Stimulated activated CD4-positive, alpha-beta T cell treated with anti-CD3 and anti-CD28 coated beads, TNF-alpha, amount 100 ng/mL, for 4 hours (primary cell): ENCODE results near the gene FRMPD2.
A peak's percentile ranks its signal among the peaks of the same experiment; 100 is the strongest.

Experiments
- DNase-seq, 3 experiments: peaks; one replicate each; pipeline ENCODE4 v3.0.0-alpha.2; 2020; ENCODE audit warnings: low read depth in 3 of 3

Gene FRMPD2, protein sequence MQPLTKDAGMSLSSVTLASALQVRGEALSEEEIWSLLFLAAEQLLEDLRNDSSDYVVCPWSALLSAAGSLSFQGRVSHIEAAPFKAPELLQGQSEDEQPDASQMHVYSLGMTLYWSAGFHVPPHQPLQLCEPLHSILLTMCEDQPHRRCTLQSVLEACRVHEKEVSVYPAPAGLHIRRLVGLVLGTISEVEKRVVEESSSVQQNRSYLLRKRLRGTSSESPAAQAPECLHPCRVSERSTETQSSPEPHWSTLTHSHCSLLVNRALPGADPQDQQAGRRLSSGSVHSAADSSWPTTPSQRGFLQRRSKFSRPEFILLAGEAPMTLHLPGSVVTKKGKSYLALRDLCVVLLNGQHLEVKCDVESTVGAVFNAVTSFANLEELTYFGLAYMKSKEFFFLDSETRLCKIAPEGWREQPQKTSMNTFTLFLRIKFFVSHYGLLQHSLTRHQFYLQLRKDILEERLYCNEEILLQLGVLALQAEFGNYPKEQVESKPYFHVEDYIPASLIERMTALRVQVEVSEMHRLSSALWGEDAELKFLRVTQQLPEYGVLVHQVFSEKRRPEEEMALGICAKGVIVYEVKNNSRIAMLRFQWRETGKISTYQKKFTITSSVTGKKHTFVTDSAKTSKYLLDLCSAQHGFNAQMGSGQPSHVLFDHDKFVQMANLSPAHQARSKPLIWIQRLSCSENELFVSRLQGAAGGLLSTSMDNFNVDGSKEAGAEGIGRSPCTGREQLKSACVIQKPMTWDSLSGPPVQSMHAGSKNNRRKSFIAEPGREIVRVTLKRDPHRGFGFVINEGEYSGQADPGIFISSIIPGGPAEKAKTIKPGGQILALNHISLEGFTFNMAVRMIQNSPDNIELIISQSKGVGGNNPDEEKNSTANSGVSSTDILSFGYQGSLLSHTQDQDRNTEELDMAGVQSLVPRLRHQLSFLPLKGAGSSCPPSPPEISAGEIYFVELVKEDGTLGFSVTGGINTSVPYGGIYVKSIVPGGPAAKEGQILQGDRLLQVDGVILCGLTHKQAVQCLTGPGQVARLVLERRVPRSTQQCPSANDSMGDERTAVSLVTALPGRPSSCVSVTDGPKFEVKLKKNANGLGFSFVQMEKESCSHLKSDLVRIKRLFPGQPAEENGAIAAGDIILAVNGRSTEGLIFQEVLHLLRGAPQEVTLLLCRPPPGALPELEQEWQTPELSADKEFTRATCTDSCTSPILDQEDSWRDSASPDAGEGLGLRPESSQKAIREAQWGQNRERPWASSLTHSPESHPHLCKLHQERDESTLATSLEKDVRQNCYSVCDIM (N-terminal part only)

DNA sequence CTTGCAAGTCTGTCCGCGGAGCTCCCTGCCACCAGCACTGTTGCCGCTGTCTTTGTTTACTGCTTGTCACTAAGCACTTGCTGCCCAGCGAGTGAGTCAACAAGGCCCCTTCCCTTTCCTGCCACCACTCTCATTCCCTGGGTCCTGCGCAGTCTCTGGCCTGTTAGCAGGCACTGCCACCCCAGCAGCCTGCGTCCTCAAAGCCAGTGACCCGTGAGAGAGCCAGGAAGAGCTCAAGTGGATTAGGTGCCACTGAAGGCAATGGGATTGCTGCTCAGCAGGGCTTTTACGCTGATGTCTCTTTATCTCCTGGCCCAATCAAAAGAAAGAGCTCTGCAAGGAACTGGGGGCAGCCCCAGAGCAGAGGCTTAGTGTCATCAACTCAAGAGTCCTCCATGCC is at the start of gene FRMPD2:
FRMPD2 (minus strand) TSS at position 61 of the 400 bp plus-strand sequence. CDS start 129 bp downstream, outside the sequence.
- DNase-seq, result no peak

DNA sequence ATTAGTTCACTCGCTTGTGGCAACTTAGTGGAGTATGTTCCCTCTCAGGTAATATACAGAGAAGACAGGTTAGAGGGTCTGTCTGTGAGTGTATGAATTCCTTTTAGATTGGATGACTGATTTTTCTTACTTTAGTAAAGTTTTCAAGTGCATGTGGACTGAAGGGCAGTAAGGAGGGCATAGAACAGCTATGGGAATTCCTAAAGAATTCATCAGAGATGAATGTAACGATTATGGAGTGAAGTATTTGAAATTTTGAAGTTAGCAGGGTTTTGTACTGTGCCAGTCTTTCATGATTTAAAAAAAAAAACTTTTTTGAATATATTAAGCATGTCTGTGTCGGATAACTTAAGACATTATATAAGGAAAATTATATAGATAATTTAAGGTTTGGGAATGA is 47.5 kb upstream of the FRMPD2 start:
- no peak for DNase-seq

DNA sequence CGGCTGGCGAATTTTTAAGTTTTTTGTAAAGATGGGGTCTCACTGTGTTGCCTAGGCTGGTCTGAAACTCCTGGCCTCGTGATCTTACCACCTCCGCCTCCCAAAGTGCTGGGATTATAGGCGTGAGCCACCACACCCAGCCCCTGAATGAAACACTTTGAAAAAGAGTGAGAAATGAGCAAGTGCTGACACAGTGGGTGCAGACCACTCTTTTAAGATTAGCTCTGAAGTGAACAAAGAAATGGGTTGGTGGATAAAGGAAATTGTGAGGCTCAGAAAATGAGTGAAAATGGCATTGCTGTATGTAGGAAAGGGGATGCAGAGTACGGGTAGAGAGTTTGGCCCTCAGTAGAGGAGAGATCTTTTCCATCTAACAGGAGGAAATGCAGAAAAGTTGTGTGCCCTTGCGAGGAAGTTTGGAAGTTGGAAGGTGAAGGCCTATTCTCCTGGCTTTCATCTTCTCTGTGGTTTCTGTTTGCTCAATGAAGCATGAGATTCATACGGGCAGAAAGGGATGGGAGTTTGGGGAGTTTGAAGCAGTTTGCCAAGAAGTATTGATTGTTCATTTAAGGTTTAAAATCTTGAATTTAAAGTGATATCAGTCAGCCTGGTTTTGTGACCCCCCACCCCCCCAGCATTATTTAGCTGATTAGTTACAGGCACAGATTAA is 43.0 kb upstream of the FRMPD2 start:
- DNase-seq, result no peak

DNA sequence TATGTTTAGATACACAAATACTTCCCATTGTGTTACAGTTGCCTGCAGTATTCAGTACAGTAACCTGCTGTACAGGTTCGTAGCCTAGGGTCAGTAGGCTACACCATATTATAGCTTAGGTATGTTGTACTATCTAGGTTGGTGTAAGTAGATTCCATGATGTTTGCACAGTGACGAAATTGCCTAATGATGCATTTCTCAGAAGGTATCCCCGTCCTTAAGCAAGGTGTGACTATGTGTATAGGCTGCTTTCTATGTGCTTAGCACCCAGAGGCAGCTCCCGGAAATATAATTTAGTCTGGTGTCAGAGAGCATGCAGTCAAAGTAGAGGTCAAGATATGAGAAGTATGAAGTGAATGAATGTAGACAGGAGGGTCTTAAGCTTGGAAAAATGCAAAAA is 41.7 kb upstream of the FRMPD2 start:
- DNase-seq, result no peak

DNA sequence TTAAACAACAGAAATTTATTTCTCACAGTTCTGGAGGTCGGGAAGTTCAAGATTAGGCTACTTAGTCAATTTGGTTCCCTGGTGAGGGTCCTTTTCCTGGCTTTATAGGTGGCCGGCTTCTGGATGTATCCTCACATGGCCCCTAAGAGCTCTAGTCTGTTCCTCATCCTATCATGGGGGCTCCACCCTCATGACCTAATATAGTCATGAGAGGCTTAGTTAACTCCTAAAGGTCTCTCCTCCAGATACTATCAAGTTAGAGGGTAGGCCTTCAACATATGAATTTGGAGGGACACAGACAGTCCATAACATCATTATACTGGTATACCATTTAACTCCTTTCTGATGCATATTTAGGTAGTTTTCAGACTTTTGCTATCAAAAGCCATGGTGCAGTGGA is 39.6 kb upstream of the FRMPD2 start:
- no peak for DNase-seq

DNA sequence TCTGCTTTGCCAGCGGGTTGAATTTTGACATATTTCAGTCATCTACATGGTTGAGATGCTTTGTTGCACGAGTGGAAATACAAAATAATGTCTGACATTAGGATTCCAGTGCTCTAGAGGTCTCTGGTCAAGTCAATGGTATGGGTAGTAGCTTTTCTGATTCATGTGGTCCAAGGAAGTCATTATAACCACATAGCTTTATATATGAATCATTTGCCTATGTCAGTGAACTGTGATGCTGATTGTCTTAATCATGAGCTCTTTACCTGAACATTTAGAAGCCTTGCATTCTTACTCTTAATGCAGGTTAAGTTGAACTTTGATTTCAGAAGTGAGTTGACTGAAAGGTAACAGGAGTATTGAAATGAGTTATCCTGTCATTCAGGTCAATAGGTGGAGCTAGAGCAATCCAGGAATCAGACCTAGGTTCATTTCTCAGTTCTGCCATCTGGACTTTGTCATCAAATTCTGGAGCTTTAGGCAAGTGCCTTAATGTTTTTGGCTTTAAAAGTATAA is 35.3 kb upstream of the FRMPD2 start:
- DNase-seq, result no peak

DNA sequence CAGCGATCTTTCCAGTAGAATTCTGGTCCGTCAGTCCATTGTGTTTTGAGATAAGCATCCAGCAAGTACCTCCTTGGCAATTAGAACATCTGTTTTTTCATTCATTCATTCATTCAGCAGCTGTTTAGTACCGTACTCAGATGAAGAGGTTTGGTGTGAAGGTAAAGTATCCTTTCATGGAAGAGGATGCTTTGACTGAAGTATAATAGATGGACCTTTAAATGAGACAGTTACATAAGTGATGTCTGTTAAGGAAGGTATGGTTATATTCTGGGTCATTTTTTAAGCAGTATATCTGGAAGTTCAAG is 33.2 kb upstream of the FRMPD2 start:
- no peak for DNase-seq

DNA sequence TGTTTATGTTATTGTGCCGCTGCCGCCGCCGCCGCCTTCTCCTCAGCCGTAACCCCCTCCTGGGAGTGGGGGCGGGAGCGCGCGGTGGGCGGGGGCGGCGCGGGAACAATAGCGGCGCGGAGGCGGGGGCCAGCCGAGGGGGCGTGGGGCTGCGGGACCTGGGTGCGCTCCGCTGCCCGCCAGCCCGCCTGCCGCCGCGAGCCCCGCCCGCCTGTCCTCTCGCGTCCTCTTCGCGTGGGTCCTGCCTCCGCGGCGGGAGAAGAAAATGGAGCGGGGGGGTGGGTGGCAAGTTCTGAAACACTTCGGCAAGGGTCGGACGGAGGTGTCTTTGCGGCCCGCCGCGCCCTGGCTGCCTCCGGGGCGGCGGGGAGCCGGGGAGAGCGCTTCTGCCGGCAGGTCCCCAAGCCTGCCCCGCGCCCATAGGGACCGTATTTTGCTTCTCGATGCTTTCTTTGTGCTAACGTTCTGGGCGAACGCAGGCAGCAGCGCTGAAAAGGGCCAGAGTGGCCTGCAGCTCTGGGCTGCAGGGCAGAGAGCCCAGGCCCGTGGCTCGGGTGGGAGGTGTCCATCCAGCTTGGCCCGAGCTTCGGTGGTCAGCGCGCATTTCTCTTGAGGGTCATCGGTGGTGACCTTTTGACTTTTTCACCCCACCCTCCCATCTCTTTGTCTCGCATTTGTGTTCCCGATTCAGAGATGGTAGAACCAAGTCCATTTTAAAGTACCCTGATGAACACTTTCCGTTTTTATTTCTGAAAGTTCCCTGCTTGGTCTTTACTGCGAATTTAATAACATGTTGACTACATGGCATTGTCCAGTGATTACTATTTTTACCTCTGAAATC is 32.6 kb upstream of the FRMPD2 start:
- DNase-seq, result peak in 2 of 3 experiments; percentile 59 to 61

DNA sequence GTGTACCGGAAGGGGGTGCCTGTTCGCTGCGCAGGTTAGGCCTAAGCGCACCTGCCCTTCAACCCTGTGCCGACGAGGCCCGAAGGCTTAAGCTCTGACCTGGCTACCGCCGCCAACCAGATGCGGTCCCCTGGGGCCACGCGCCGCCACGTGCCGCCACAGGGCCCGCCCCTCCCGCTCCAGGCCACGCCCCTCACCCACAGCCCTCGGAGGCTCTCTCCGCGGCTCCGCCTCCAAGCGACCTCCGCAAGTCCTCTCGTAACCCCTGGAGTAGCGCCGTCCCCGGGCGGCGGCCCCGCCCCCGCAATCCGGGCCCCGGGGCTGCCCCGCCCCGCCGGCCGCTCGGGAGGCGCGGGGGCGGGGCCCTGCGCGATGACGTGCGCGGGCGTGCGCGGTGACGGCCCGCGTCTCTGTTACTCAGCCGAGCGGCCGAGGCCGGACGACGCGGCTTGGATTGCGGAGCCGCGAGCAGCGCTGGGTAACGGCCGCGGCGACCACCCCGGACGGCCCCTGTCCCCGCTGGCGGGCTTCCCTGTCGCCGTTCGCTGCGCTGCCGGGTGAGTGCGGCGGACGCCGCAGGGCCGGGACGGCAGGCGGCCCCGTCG is 31.9 kb upstream of the FRMPD2 start, which contains the start of gene MAPK8:
MAPK8 (plus strand) TSS at position 413 of the 605 bp plus-strand sequence. CDS start 94,984 bp downstream, outside the sequence.
- DNase-seq, result peak; percentile 90 to 94 (median 91)

DNA sequence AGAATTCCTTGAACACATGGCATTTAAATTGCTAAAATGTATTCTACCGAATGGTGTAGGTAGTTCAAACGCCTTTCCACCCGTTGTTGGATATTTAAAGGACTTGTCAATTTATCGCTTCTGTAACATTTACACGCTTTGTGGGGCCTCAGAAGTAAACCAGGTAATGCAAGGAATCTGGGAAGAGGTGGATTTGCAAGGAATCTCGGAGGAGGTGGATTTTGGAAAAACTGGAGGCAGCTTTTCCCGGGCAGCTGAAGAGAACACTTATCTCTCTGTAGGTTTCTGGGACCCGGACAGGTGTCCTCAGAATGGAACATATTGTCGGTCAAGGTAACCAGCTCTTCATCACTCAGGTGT is 31.4 kb upstream of the FRMPD2 start:
- DNase-seq, result no peak

DNA sequence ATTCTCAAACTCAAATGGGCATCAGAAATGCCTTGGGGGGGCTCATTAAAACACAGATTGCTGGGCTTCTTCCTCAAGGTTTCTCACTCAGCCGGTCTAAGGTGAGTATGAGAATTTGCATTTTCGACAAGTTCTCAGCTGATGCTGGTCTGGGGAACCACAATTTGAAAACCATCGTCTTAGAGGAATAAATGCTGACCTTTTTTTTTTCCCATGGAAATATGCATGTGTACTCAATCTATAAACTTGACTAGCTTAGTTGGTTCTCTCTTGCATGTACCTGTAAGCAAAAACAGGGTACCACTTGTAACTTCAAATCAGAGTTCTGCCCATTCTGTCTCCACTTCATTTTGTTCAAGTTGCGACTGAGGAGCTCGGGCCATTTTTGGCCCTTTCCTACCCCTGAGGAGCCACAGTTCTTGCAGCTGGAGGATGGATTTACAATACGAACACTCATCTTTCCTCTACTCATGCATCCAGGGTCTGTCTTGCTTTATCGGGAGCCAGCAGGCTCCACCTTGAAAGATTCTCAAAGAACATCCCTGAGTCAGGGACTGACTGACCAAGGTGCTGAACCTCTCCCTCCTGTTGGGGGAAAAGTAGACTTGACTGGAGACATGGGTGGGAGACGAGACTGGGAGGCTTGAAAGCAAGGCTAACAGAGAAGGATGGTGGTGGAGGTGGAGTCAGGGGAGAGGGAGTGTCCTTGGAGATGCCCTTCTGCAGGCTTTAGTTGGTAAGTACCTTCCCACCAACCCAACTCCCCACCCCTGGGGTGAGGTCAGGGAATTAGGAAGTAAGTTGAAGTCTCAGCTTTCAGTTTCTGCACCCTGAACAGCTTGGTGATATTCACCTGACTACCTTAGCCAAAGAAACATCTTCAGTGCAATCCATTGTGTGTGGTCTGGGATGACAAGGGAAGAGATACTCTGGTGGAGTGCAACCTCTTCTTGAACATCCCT is 28.3 kb upstream of the FRMPD2 start:
- no peak for DNase-seq

DNA sequence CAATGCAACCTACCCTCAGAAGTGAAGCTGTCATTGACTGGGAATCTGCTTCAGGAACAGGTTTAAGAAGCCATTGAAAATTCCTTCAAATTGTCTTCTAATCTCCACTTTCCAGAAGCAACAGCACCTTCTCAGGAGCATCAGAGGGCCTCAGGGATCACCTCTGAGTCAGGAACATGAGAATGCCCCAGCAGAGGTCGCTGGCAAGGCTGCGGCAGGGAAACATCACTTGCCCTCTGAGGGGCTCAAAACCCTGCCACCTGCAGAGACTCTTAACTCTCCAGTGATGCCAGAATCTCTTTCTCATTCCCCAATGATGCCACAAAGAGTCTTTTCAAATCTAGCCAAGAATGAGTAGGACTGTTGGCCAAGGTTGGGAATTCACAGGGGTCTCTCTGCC is 26.1 kb upstream of the FRMPD2 start:
- DNase-seq, result no peak

DNA sequence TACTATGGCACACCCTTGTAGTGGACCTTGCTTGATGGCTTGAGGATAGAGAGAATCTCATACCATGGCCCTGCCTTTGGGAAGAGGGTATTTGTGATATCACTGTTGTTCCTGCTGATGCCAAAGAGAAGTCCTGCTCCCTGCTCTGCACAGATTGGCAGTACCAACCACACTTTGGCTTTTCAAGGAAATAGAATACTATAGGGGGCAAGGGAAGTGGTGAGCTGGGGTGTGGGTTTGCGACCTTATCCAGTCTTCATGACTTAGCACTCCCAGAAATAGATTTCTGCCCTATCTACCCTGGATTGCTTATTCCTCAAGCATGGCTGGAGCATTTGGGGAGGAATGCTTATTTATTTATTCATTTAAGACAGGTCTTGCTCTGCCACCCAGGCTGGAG is 25.2 kb upstream of the FRMPD2 start:
- DNase-seq, result no peak

DNA sequence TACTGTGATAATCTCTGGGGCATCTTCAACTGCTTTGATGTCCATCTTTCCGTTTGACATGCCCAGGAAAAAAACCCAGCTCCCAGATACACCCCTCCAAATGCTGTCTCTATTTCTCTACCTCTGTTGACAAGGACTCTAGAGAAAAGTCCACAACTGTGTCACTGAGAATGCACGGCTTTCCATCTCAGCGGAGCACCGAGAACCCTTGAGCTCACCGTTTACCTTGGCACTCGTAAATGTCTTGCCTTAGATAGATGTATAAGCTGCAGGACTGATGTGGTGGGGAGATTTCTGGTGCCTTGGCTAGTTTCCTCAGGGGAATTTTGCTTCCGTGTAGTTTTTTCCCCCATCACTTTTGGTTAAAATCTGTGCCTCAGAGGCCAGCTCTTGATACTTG is 24.6 kb upstream of the FRMPD2 start:
- no peak for DNase-seq

DNA sequence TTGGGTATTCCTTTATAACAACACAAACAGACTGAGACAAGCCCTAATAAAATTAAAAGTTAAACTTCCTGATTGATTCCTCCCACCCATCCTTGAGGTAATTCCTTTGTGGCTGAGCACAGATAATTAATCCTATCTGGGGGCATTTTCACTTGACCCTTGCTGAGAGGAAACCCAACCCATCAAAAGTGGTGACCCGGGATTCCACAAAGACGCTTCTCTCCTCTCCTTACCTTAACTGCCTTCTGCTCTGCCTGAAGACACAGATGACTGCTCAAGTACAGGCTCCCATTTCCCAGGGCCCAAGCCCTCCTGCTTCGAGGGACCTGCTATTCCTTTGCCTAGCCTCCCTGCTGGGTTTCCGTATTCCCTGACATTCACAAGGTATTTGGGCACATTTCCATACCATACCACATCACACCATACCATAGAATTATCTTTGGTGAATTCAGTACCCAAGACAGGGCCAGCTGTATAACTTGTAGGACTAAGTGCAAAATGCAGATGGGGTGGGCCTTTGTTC is 22.1 kb upstream of the FRMPD2 start:
- DNase-seq, result no peak

DNA sequence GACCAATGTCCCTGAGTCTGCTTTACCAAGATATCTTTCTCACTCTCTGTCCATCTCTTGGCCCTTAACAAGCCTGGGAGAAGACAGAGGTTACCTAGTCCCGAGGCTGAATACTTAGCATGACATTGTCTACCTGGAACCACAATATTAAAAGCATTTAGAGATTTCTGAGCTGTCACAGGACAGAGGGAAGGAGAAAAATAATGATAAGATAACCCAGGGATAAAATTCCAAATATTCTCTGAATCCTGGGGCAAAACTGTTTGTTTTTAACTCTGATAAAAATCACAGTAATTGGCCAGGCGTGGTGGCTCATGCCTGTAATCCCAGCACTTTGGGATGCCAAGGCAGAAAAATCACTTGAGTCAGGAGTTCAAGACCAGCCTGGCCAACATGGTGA is 19.9 kb upstream of the FRMPD2 start:
- no peak for DNase-seq

DNA sequence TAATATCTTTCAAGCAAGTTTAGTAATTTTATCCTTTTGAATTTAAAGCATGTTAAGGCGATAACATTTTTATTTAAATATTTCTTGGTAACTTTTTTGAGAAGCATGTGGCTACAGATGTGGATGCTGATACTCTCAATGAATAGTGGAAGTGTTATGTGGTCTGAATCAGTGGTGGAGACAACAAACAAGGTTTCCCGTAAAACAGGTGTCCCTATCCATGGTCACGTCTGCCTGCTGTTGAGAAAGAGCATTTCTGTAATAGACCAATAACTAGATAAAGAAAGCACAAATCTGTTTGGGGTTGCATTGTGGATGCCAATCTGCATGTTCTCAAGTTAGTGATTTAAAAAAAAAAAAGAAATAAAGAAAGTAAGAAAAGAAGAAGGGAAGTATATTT is 18.1 kb upstream of the FRMPD2 start:
- DNase-seq, result no peak

DNA sequence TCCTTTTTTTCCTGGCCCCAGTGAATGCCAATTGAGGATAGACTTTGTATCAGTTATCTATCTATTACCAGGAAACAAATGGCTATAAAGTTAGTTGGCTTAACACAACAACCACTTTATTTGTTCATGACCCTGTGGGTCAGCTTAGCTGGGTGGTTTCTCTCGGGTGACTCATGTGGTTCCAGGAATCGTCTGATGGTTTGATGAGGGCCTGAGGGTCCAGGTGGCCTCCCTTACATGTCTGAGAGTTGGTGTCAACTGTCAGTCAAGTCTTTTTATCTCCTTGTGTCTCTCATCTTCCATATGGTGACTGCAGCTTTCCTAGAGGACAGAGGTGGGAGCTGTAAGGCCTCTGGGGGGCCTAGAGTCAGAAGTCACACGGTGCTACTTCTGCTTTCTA is 16.7 kb upstream of the FRMPD2 start:
- DNase-seq, result no peak

DNA sequence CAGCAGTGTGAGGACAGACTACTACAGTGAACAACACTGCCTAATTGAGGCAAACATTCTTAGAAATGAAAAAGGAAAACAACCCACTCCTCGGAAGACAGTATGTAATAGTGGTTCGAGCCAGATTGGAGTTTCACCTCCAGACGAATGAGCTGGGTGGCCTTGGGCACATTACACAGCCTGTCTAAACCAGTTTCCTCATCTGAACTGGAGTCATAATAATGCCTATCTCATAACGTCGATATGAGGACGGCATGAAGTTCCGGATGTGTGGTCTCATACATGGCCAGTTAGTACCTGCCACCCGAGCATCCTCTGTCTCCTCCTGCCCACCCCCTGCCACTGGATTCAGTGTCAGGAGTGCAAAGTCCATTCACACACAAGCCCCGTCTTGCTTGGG is 15.8 kb upstream of the FRMPD2 start:
- DNase-seq, result no peak
